ENCODE measurements around the gene SORCS2.

The SORCS2 gene

GRCh38 chr4:7270121-7270520 is 77.8 kb downstream of the SORCS2 start:
- DNase-seq (ENCODE audit: low read depth), result no peak

- no peak for DNase-seq (ENCODE audit: low read depth)
These were observed 80.1 kb downstream of the SORCS2 start for GRCh38 chr4:7272404-7272803.

- DNase-seq (ENCODE audit: low read depth), result no peak
These were observed 81.5 kb downstream of the SORCS2 start for GRCh38 chr4:7273738-7274297.

- DNase-seq (ENCODE audit: low read depth), result no peak
These were observed 82.7 kb downstream of the SORCS2 start for GRCh38 chr4:7275067-7275466.

GRCh38 chr4:7275490-7276154 is 83.3 kb downstream of the SORCS2 start:
- no peak for DNase-seq (ENCODE audit: low read depth)

GRCh38 chr4:7276515-7276914 is 84.2 kb downstream of the SORCS2 start:
- DNase-seq (ENCODE audit: low read depth), result no peak

- no peak for DNase-seq (ENCODE audit: low read depth)
These were observed 85.9 kb downstream of the SORCS2 start for GRCh38 chr4:7278071-7278765.

GRCh38 chr4:7278981-7279380 is 86.6 kb downstream of the SORCS2 start:
- no peak for DNase-seq (ENCODE audit: low read depth)

- DNase-seq (ENCODE audit: low read depth), result no peak
These were observed 87.6 kb downstream of the SORCS2 start for GRCh38 chr4:7279902-7280301.

- no peak for DNase-seq (ENCODE audit: low read depth)
These were observed 88.8 kb downstream of the SORCS2 start for GRCh38 chr4:7280926-7281690.

- DNase-seq (ENCODE audit: low read depth), result no peak
These were observed 89.6 kb downstream of the SORCS2 start for GRCh38 chr4:7281691-7282665.

- DNase-seq (ENCODE audit: low read depth), result no peak
These were observed 90.6 kb downstream of the SORCS2 start for GRCh38 chr4:7282786-7283440.

- DNase-seq (ENCODE audit: low read depth), result no peak
These were observed 93.1 kb downstream of the SORCS2 start for GRCh38 chr4:7285244-7286094.

- DNase-seq (ENCODE audit: low read depth), result no peak
These were observed 93.8 kb downstream of the SORCS2 start for GRCh38 chr4:7286170-7286569.

- no peak for DNase-seq (ENCODE audit: low read depth)
These were observed 94.5 kb downstream of the SORCS2 start for GRCh38 chr4:7286798-7287197.

- DNase-seq (ENCODE audit: low read depth), result no peak
These were observed 95.1 kb downstream of the SORCS2 start for GRCh38 chr4:7287274-7287917.

- no peak for DNase-seq (ENCODE audit: low read depth)
These were observed 95.6 kb downstream of the SORCS2 start for GRCh38 chr4:7287918-7288280.

- no peak for DNase-seq (ENCODE audit: low read depth)
These were observed 96.6 kb downstream of the SORCS2 start for GRCh38 chr4:7288751-7289523.

GRCh38 chr4:7289589-7289988 is 97.3 kb downstream of the SORCS2 start:
- DNase-seq (ENCODE audit: low read depth), result no peak
